NB4 (cell line): ENCODE data around the gene BDKRB1.

Experiments
- CTCF ChIP-seq: IDR thresholded peaks from one replicate; pipeline ENCODE4 v1.5.1; 2012; ENCODE audit warnings: low read depth, low read length
- POLR2A ChIP-seq: IDR thresholded peaks from 2 replicates; pipeline ENCODE4 v1.6.1; 2011; ENCODE audit warnings: mild to moderate bottlenecking; ENCODE audit not compliant: insufficient read length; ENCODE audit errors: extremely low read depth

DNA sequence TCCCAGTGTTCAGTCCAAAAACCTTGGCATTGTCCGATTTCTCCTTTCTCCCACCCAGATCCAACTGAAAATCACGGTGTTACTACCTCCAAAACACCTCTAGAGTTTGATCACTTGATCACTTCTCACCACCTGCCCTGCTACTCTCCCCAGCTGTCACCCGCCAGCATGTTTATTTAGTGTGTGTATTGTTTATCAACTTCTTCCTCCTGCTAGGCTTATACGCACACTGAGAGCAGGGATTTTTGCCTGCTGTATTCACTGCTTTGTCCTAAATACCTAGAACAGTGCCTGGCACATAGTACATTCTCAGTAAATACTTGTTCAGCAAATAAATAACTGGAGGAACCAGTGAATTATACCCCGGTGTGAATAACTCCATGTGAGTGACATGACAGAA lies 5.0 kb downstream of the BDKRB1 start:
- TF ChIP-seq CTCF (no peak), POLR2A (no peak)
